ENCODE data around the gene PRKG2. TPM values are rescaled to one million over a fixed set of nuclear protein-coding genes. Genes with fewer than 3 reads are reported as not detected.

The PRKG2 gene, protein sequence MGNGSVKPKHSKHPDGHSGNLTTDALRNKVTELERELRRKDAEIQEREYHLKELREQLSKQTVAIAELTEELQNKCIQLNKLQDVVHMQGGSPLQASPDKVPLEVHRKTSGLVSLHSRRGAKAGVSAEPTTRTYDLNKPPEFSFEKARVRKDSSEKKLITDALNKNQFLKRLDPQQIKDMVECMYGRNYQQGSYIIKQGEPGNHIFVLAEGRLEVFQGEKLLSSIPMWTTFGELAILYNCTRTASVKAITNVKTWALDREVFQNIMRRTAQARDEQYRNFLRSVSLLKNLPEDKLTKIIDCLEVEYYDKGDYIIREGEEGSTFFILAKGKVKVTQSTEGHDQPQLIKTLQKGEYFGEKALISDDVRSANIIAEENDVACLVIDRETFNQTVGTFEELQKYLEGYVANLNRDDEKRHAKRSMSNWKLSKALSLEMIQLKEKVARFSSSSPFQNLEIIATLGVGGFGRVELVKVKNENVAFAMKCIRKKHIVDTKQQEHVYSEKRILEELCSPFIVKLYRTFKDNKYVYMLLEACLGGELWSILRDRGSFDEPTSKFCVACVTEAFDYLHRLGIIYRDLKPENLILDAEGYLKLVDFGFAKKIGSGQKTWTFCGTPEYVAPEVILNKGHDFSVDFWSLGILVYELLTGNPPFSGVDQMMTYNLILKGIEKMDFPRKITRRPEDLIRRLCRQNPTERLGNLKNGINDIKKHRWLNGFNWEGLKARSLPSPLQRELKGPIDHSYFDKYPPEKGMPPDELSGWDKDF
- 1.5 and 2.3 TPM in 2 replicates for total RNA-seq (ENCODE audit: low replicate concordance)

DNA sequence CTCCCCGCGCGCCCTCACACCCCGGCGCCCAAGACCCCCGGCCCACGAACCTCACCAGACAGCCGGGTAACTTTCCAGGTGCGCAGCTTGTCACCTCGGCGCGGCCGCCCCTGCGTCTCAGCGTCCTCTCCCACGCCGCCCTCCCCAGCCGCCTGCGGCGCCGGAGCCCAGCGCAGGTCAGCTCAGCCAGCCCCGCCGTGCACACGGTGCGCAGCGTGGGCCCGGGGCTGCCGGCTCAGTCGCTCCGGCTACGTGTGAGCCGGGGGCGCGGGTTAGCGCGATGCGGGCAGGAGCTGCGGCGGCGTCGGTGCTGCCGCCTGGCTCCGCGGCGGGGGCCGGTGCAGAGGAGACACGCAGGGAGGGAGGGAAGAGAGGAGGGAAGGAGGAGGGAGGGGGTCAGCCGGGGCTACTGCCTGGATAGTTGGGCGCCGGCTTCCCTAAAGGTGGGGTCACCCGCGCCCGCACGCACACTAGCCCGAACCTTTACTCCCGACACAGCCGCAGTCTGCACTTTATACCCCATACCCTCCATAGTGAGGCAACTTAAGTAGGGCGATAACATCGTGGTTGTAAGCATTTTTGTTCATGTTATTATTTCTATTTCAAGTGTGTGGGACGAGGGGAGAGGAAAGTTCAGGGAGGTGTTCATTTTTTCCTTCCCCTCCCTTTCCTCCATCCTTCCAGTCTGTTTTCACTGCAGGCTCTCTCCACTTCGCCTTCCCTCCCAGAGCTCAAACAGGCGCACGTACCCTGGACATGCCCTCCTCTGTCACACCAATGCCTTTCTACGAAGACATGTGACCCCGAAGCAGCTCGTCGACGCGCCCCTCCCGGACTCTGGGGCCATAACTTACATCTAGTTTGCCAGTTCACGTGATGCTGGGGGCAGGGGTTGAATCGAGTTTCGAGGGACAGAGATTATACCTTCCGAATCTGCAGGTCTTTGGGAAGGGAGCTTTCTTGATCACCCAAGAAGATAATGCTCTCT, at the start of gene PRKG2:
TSS of gene PRKG2 (minus strand) at position 342 of the 988 bp plus-strand sequence. CDS start 10,175 bp downstream, outside the sequence.
- H4K20me1 ChIP-seq (ENCODE audit: low read depth), result no peaks in the 10 kb centered on the region
- peaks cover 79% of the 10 kb centered on the region for H3K27me3 ChIP-seq
- peaks cover 7% of the 10 kb centered on the region for H3K4me1 ChIP-seq
- no peaks in the 10 kb centered on the region for H3K79me2 ChIP-seq (ENCODE audit: low read depth)
- H3K4me3 ChIP-seq, result peak within 1 kb of the TSS; percentile 60
- no peaks in the 10 kb centered on the region for H3K9me3 Mint-ChIP-seq
- peaks cover 17% of the 10 kb centered on the region for H3K27me3 Mint-ChIP-seq (ENCODE audit: insufficient read depth, low read depth)
- peak within 1 kb of the TSS; percentile 84 for H3K4me2 ChIP-seq
- no peaks in the 10 kb centered on the region for H3F3A ChIP-seq (ENCODE audit: low read depth)
- H3K36me3 ChIP-seq, result no peaks in the 10 kb centered on the region
- peak within 1 kb of the TSS; percentile 86 for H3K4me3 Mint-ChIP-seq
- TF ChIP-seq EZH2phosphoT487 (IDR thresholded peaks at IDR 0.05) (peak; percentile 76), EZH2 (IDR thresholded peaks at IDR 0.05) (peak; percentile 92), CTCF (IDR thresholded peaks at IDR 0.05) (no peak)
- H3K27ac ChIP-seq, result no peak within 1 kb of the TSS
- DNase-seq (ENCODE audit: low spot score), result peak; percentile 74
- H3K4me1 Mint-ChIP-seq, result peaks cover 7% of the 10 kb centered on the region
- H2AFZ ChIP-seq (replicated peaks), result peak within 1 kb of the TSS; percentile 77
- H3K9ac ChIP-seq, result no peak within 1 kb of the TSS
- no peak within 1 kb of the TSS for H3K27ac Mint-ChIP-seq
- no peaks in the 10 kb centered on the region for H3K36me3 Mint-ChIP-seq
- no peaks in the 10 kb centered on the region for H3K9me3 ChIP-seq (ENCODE audit: low read depth)

DNA sequence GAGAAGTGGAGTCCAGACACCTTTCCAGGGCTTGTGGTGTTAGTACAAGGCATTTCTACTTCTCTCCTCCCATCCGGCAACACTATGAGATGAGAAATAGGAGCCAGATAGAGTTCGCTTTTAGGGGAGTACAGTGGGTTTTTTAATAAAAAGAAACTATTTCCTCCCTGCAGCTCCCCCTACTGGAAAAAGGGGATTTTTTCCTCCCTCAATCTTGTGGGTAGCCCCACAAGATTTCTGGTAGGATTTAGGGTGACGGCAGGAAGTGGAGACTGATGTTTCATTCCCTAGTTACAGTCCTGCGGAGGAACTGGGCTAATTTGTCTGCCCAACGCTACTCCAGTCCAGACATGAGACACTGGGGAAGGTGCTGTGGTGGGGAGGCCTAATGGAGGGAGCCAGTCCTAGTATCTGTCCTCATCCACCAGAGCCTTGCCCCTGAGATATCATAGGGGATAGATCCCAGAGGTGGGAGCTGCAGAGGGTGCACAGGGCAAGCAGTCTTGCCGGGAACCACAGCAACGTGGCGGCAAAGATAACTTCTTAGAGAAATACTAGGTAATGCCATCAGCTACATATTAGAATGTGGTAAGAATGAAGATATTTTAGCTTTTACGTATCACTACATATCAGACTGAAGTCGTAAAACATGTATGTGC, 45.5 kb upstream of the PRKG2 start:
- Mint-ChIP-seq H3K9me3 (peaks cover 2% of the 10 kb centered on the region), H3K4me3 (no peak overlapping the region), H3K27me3 (ENCODE audit: insufficient read depth, low read depth) (no peaks in the 10 kb centered on the region), H3K36me3 (no peaks in the 10 kb centered on the region), H3K27ac (no peak overlapping the region), H3K4me1 (no peaks in the 10 kb centered on the region)
- no peaks in the 10 kb centered on the region for H3F3A ChIP-seq (ENCODE audit: low read depth)
- H3K79me2 ChIP-seq (ENCODE audit: low read depth), result no peaks in the 10 kb centered on the region
- no peak overlapping the region for H3K9ac ChIP-seq
- no peaks in the 10 kb centered on the region for H3K36me3 ChIP-seq
- H3K4me1 ChIP-seq, result no peaks in the 10 kb centered on the region
- no peak overlapping the region for H3K27ac ChIP-seq
- peak overlapping the region; percentile 97 for H2AFZ ChIP-seq (replicated peaks)
- H3K27me3 ChIP-seq, result no peaks in the 10 kb centered on the region
- TF ChIP-seq EZH2 (IDR thresholded peaks at IDR 0.05) (no peak), CTCF (IDR thresholded peaks at IDR 0.05) (peak; percentile 68), EZH2phosphoT487 (IDR thresholded peaks at IDR 0.05) (no peak)
- peak; percentile 46 for DNase-seq (ENCODE audit: low spot score)
- no peaks in the 10 kb centered on the region for H3K9me3 ChIP-seq (ENCODE audit: low read depth)
- H3K4me3 ChIP-seq, result no peak overlapping the region
- H4K20me1 ChIP-seq (ENCODE audit: low read depth), result no peaks in the 10 kb centered on the region
- H3K4me2 ChIP-seq, result no peak overlapping the region
